ENCODE results near the gene EIF4A3. TPM values are rescaled to one million over a fixed set of nuclear protein-coding genes. Genes with fewer than 3 reads are reported as not detected.

The EIF4A3 gene
- polyA plus RNA-seq, 1 of the 3 experiments (the other 2 are of a cell fraction) = 335 TPM

- H3K9me2 ChIP-seq = no peaks in the 10 kb centered on the region
- no peaks in the 10 kb centered on the region for H3K27me3 ChIP-seq (ENCODE audit: insufficient read depth)
- no peaks in the 10 kb centered on the region for H3K9me3 ChIP-seq
- H3K9ac ChIP-seq = no peak overlapping the region
- H3K79me2 ChIP-seq (ENCODE audit: insufficient read depth) = no peaks in the 10 kb centered on the region
- peaks cover 0 to 12% of the 10 kb centered on the region in 2 experiments for H3K36me3 ChIP-seq (replicated peaks in 1 of 2; ENCODE audit: control insufficient read depth in 1 of 2, insufficient read depth in 2 of 2, low read length in 1 of 2)
- ChIA-PET CTCF (interaction anchor here (0.7 to 2.8 kb wide), 5 partner anchors 11 to 40 kb away, joined by 3 to 13 read pairs (median 3); partner anchors contain the start of gene GAA), POLR2A (interaction anchor here (1.2 kb wide), 1 partner anchor 8 kb away, joined by 4 read pairs; no protein-coding TSS in a partner anchor)
- DNase-seq = no peak
- no peaks in the 10 kb centered on the region for H3K4me1 ChIP-seq (ENCODE audit: control insufficient read depth in 1 of 2, insufficient read depth in 2 of 2, low read depth in 1 of 2, low read length in 1 of 2)
- no peak overlapping the region for H3K4me2 ChIP-seq
- WGBS (ENCODE audit: low lambda C conversion rate) = 95% methylated on average over 19 of the region's 24 CpGs
- H3F3A ChIP-seq (replicated peaks; ENCODE audit: insufficient read depth) = peaks cover 10% of the 10 kb centered on the region
- no peak overlapping the region for H2AFZ ChIP-seq (ENCODE audit: low read depth)
- no peak overlapping the region for H3K4me3 ChIP-seq (ENCODE audit: low read depth in 2 of 2, low read length in 1 of 2)
- no peak overlapping the region for H3K27ac ChIP-seq (ENCODE audit: low read depth in 2 of 2, low read length in 1 of 2)
- no peak for TF ChIP-seq EP300 (IDR thresholded peaks at IDR 0.05; ENCODE audit: borderline replicate concordance in 1 of 2, low read depth in 1 of 2, low read length in 1 of 2)
- TF ChIP-seq TCF12 (IDR thresholded peaks at IDR 0.05) = no peak
- TF ChIP-seq RFX5 (IDR thresholded peaks at IDR 0.05; ENCODE audit: low read length) = no peak
- no peak for TF ChIP-seq RAD21 (IDR thresholded peaks at IDR 0.05; ENCODE audit: low read length)
- no peak for TF ChIP-seq MEF2A (IDR thresholded peaks at IDR 0.05; ENCODE audit: borderline replicate concordance, low read depth)
- TF ChIP-seq FOSL2 (IDR thresholded peaks at IDR 0.05; ENCODE audit: borderline replicate concordance, low read depth) = no peak
- no peak for TF ChIP-seq PBX3 (IDR thresholded peaks at IDR 0.05)
- no peak for TF ChIP-seq CHD2 (IDR thresholded peaks at IDR 0.05; ENCODE audit: low read length, partially characterized antibody)
- no peak for TF ChIP-seq TEAD4 (IDR thresholded peaks at IDR 0.05; ENCODE audit: borderline replicate concordance, insufficient read depth)
- no peak for TF ChIP-seq MXI1 (IDR thresholded peaks at IDR 0.05; ENCODE audit: low read depth, low read length)
- TF ChIP-seq MAX (IDR thresholded peaks at IDR 0.05; ENCODE audit: low read depth) = no peak
- TF ChIP-seq USF2 (IDR thresholded peaks at IDR 0.05; ENCODE audit: borderline replicate concordance, low read depth, low read length) = no peak
- TF ChIP-seq ELF1 (IDR thresholded peaks at IDR 0.05) = no peak
- no peak for TF ChIP-seq GATA2 (CRISPR knock-in tag; IDR thresholded peaks at IDR 0.05)
- TF ChIP-seq FOXM1 (IDR thresholded peaks at IDR 0.05; ENCODE audit: low read depth) = no peak
- no peak for TF ChIP-seq CTCF (IDR thresholded peaks at IDR 0.05)
- no peaks in the 10 kb centered on the region for H4K20me1 ChIP-seq (ENCODE audit: insufficient read depth)
These were observed 34.4 kb downstream of the EIF4A3 start for GRCh38 chr17:80112471-80113032.
